SK-N-SH (cell line): ENCODE measurements around the gene MEI1. TPM values are rescaled to one million over a fixed set of nuclear protein-coding genes. Genes with fewer than 3 reads are reported as not detected.

Source experiments
- CTCF ChIA-PET: fragments of 300-600, 350-600 bp; formaldehyde crosslinking; extraction: SDS; loops from one replicate; lab custom pipeline; 2021; lab: Yijun Ruan, JAX
- POLR2A ChIA-PET: fragments of 350-600 bp; sonication (Branson Sonifier 250); formaldehyde crosslinking; extraction: SDS; loops from one replicate; lab custom pipeline; 2020; ENCODE audit warnings: antibody characterized with exemption, inconsistent platforms; lab: Yijun Ruan, JAX
- DNase-seq: peaks from one replicate; pipeline ENCODE4 v3.0.0; 2012
- H2AFZ ChIP-seq: fragments of 200-600 bp; sonication (generic); 2 replicates; pipeline ENCODE4 v1.8.1; 2016; ENCODE audit warnings: antibody characterized with exemption, mild to moderate bottlenecking, low read depth
- H3F3A ChIP-seq: fragments of 200-600 bp; sonication (generic); replicated peaks from 2 replicates; pipeline ENCODE3; 2016; ENCODE audit warnings: antibody characterized with exemption, mild to moderate bottlenecking; ENCODE audit not compliant: insufficient read depth
- H3K27ac ChIP-seq, 2 experiments: fragments of 200-500 bp in 1 of 2; fragments of 200-600 bp in 1 of 2; sonication (Bioruptor generic) in 1 of 2; sonication (generic), shearing (Covaris generic) in 1 of 2; 2 replicates each; pipeline versions ENCODE4 v1.5.1 to v1.6.1; 2014 to 2016; ENCODE audit warnings: low read depth in 2 of 2, inconsistent platforms in 1 of 2, low read length in 1 of 2, mild to moderate bottlenecking in 1 of 2, mixed read lengths in 1 of 2
- H3K27me3 ChIP-seq: fragments of 200-600 bp; sonication (generic), shearing (Covaris generic); 2 replicates; pipeline ENCODE4 v1.6.1; 2016; ENCODE audit warnings: mixed run types; ENCODE audit not compliant: insufficient read depth
- H3K36me3 ChIP-seq, 2 experiments: fragments of 200-500 bp in 1 of 2; fragments of 200-600 bp in 1 of 2; sonication (Bioruptor generic) in 1 of 2; sonication (generic) in 1 of 2; replicated peaks in 1 of 2; 2 replicates each; pipeline versions ENCODE3 to v1.5.1; 2014 to 2016; ENCODE audit warnings: low read length in 1 of 2, mild to moderate bottlenecking in 1 of 2; ENCODE audit not compliant: insufficient read depth in 2 of 2, control insufficient read depth in 1 of 2
- H3K4me1 ChIP-seq, 2 experiments: fragments of 200-500 bp in 1 of 2; fragments of 200-600 bp in 1 of 2; sonication (Bioruptor generic) in 1 of 2; sonication (generic), shearing (Covaris generic) in 1 of 2; 2 replicates each; pipeline versions ENCODE4 v1.5.1 to v1.6.1; 2014 to 2016; ENCODE audit warnings: low read depth in 1 of 2, low read length in 1 of 2, mixed run types in 1 of 2; ENCODE audit not compliant: insufficient read depth in 2 of 2, control insufficient read depth in 1 of 2
- H3K4me2 ChIP-seq: fragments of 200-600 bp; sonication (generic), shearing (Covaris generic); 2 replicates; pipeline ENCODE4 v1.6.1; 2017; ENCODE audit warnings: mixed run types
- H3K4me3 ChIP-seq, 2 experiments: fragments of 200-500 bp in 1 of 2; fragments of 200-600 bp in 1 of 2; sonication (Bioruptor generic) in 1 of 2; sonication (generic), shearing (Covaris generic) in 1 of 2; 2 replicates each; pipeline versions ENCODE4 v1.5.1 to v1.8.1; 2014 to 2016; ENCODE audit warnings: low read depth in 2 of 2, inconsistent platforms in 1 of 2, low read length in 1 of 2, mild to moderate bottlenecking in 1 of 2, mixed read lengths in 1 of 2, moderate library complexity in 1 of 2
- H3K79me2 ChIP-seq: fragments of 200-600 bp; sonication (generic); 2 replicates; pipeline ENCODE4 v1.8.1; 2017; ENCODE audit warnings: mild to moderate bottlenecking; ENCODE audit not compliant: insufficient read depth
- H3K9ac ChIP-seq: fragments of 200-600 bp; sonication (generic); 2 replicates; pipeline ENCODE4 v1.6.1; 2017; ENCODE audit warnings: mixed run types
- H3K9me2 ChIP-seq: fragments of 200-600 bp; sonication (generic); 2 replicates; pipeline ENCODE4 v1.6.1; 2017; ENCODE audit warnings: mixed run types
- H3K9me3 ChIP-seq: fragments of 200-600 bp; sonication (generic); 2 replicates; pipeline ENCODE4 v1.6.1; 2017; ENCODE audit warnings: mixed run types, mild to moderate bottlenecking, moderate library complexity
- H4K20me1 ChIP-seq: fragments of 200-600 bp; sonication (generic); 2 replicates; pipeline ENCODE4 v1.6.1; 2017; ENCODE audit warnings: mild to moderate bottlenecking, mixed run types; ENCODE audit not compliant: insufficient read depth
- CHD2 ChIP-seq: fragments of 150-350 bp; IDR thresholded peaks from 2 replicates; pipeline ENCODE4 v1.6.1; 2018; ENCODE audit warnings: low read length; ENCODE audit not compliant: partially characterized antibody
- CTCF ChIP-seq: fragments of 200-600 bp; sonication (generic); IDR thresholded peaks from 2 replicates; pipeline ENCODE4 v1.6.1; 2017; ENCODE audit warnings: antibody characterized with exemption, mild to moderate bottlenecking, moderate library complexity
- EP300 ChIP-seq, 2 experiments: IDR thresholded peaks; 2 replicates each; pipeline versions ENCODE4 v1.4.0 to v1.6.1; 2012; ENCODE audit warnings: borderline replicate concordance in 1 of 2, low read depth in 1 of 2, low read length in 1 of 2
- FOSL2 ChIP-seq: IDR thresholded peaks from 2 replicates; pipeline ENCODE4 v1.4.0; 2012; ENCODE audit warnings: low read depth, mild to moderate bottlenecking, moderate library complexity, borderline replicate concordance
- GABPA ChIP-seq: IDR thresholded peaks from 2 replicates; pipeline ENCODE4 v1.4.0; 2012; ENCODE audit warnings: low read depth, mild to moderate bottlenecking
- JUND ChIP-seq: IDR thresholded peaks from 2 replicates; pipeline ENCODE4 v1.4.0; 2012
- MAX ChIP-seq: IDR thresholded peaks from 2 replicates; pipeline ENCODE4 v1.4.0; 2012; ENCODE audit warnings: low read depth
- NFIC ChIP-seq: IDR thresholded peaks from 2 replicates; pipeline ENCODE4 v1.4.0; 2012; ENCODE audit warnings: borderline replicate concordance
- NRF1 ChIP-seq: IDR thresholded peaks from 2 replicates; pipeline ENCODE4 v1.6.1; 2012; ENCODE audit warnings: low read depth, mild to moderate bottlenecking, low read length
- POLR2AphosphoS5 ChIP-seq: IDR thresholded peaks from 2 replicates; pipeline ENCODE4 v1.6.1; 2012; ENCODE audit warnings: low read depth, low read length
- RAD21 ChIP-seq: IDR thresholded peaks from 2 replicates; pipeline ENCODE4 v1.6.1; 2012; ENCODE audit warnings: mild to moderate bottlenecking, low read length
- RCOR1 ChIP-seq: fragments of 150-350 bp; IDR thresholded peaks from 2 replicates; pipeline ENCODE4 v1.6.1; 2017; ENCODE audit warnings: antibody characterized with exemption, low read length
- RXRA ChIP-seq: IDR thresholded peaks from 2 replicates; pipeline ENCODE4 v1.4.0; 2012; ENCODE audit warnings: low read depth, mild to moderate bottlenecking, borderline replicate concordance
- TAF1 ChIP-seq: IDR thresholded peaks from 2 replicates; pipeline ENCODE4 v1.6.1; 2012; ENCODE audit warnings: low read depth, mild to moderate bottlenecking, low read length, moderate library complexity, borderline replicate concordance
- TCF12 ChIP-seq: IDR thresholded peaks from 2 replicates; pipeline ENCODE4 v1.4.0; 2012
- TEAD4 ChIP-seq: IDR thresholded peaks from 2 replicates; pipeline ENCODE4 v1.4.0; 2012; ENCODE audit warnings: mild to moderate bottlenecking, borderline replicate concordance; ENCODE audit not compliant: insufficient read depth
- YY1 ChIP-seq: IDR thresholded peaks from 2 replicates; pipeline ENCODE4 v1.4.0; 2012; ENCODE audit warnings: low read depth, mild to moderate bottlenecking
- WGBS: methylation state at CpG from one replicate; pipeline ENCODE4 v1.1.6; 2017; ENCODE audit warnings: low lambda C conversion rate; 5-methylcytosine and 5-hydroxymethylcytosine counted together
- polyA plus RNA-seq, 3 experiments: library from polyadenylated mRNA; depleted of rRNA; stranded (reverse); fragments of >200 nt; gene quantifications; 2 replicates each; pipeline ENCODE4 v1.2.3, GENCODE V29; 2012
- TF ChIP-seq, protein P1 (sequence below): IDR thresholded peaks from 2 replicates; pipeline ENCODE4 v1.4.0; 2012; ENCODE audit warnings: low read depth, borderline replicate concordance
- TF ChIP-seq, protein P2 (sequence below): fragments of 150-350 bp; IDR thresholded peaks from 2 replicates; pipeline ENCODE4 v1.6.1; 2016; ENCODE audit warnings: mild to moderate bottlenecking, low read depth, low read length
- TF ChIP-seq, protein P3 (sequence below): IDR thresholded peaks from 2 replicates; pipeline ENCODE4 v1.6.1; 2012; ENCODE audit warnings: mild to moderate bottlenecking, low read depth, low read length, moderate library complexity

The MEI1 gene
- polyA plus RNA-seq, 1 of the 3 experiments (the other 2 are of a cell fraction), result not detected

DNA sequence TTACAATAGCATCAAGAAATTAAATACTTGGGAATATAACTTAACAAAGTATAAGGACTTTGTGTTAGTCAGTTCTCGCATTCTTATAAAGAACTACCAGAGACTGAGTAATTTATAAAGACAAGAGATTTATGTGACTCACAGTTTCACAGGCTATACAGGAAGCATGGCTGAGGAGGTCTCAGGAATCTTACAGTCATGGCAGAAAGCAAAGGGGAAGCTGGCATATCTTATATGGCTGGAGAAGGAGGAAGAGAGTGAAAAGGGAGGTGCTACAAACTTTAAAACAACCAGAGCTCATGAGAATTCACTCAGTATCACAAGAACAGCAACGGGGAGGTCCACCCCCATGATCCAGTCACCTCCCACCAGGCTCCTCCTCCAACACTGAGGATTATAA is 69.1 kb downstream of the MEI1 start:
- no peaks in the 10 kb centered on the region for H3K4me1 ChIP-seq
- H3K4me2 ChIP-seq, result no peak overlapping the region
- no peak overlapping the region for H3K27ac ChIP-seq
- H3K9ac ChIP-seq, result no peak overlapping the region
- no peak overlapping the region for H2AFZ ChIP-seq
- WGBS, result 86% methylated on average over 1 of the region's 2 CpGs
- ChIA-PET POLR2A (no interaction called here), CTCF (no interaction called here)
- H3K79me2 ChIP-seq, result no peaks in the 10 kb centered on the region
- H3K27me3 ChIP-seq, result no peaks in the 10 kb centered on the region
- no peaks in the 10 kb centered on the region for H3K9me2 ChIP-seq
- H3K9me3 ChIP-seq, result no peaks in the 10 kb centered on the region
- H3K4me3 ChIP-seq, result no peak overlapping the region
- H3K36me3 ChIP-seq, result no peaks in the 10 kb centered on the region
- DNase-seq, result no peak
- H3F3A ChIP-seq, result no peaks in the 10 kb centered on the region
- TF ChIP-seq, protein P1, sequence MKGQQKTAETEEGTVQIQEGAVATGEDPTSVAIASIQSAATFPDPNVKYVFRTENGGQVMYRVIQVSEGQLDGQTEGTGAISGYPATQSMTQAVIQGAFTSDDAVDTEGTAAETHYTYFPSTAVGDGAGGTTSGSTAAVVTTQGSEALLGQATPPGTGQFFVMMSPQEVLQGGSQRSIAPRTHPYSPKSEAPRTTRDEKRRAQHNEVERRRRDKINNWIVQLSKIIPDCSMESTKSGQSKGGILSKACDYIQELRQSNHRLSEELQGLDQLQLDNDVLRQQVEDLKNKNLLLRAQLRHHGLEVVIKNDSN, result no peak
- TF ChIP-seq JUND (no peak), POLR2AphosphoS5 (no peak), RXRA (no peak)
- TF ChIP-seq, all 33 proteins: peak for 0
- no peaks in the 10 kb centered on the region for H4K20me1 ChIP-seq

DNA sequence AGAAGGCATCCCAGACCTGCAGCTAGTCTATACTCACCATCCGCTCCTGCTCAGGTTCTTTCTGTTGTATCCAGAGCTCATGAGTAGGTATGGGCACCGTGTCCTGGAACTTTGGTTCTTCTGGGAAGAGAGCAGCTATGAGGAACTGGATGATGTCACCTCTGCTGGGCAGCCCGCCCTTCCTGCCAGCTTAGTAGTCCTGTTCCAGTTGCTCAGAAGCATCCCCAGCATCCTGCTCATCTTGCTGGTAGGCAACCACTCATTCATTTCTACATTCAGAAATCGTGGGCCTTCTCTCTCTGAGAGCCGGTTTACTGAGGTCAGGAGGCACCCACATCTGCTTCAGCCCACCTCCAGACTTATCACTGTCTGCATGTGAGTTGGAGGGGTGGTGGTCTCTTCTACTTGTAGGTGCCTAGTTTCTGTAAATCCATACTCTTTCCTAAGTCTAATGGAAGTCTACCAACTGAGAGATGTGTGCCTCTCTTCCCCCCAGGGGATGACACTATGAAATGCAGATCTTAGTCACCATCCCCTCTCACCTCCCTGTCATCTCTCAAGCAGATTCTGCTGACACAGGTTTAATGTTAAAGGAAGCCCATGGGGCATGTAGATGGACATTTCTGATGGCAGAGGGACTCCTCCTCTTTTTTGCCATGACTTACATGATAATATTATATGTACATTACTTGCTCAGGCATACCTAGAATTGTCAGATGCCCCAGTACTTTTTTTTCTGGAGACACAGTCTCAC is 71.6 kb downstream of the MEI1 start:
- CTCF ChIA-PET, result no interaction called here
- no peak overlapping the region for H2AFZ ChIP-seq
- TF ChIP-seq FOSL2, result no peak
- TF ChIP-seq NFIC, result no peak
- TF ChIP-seq, protein P2, sequence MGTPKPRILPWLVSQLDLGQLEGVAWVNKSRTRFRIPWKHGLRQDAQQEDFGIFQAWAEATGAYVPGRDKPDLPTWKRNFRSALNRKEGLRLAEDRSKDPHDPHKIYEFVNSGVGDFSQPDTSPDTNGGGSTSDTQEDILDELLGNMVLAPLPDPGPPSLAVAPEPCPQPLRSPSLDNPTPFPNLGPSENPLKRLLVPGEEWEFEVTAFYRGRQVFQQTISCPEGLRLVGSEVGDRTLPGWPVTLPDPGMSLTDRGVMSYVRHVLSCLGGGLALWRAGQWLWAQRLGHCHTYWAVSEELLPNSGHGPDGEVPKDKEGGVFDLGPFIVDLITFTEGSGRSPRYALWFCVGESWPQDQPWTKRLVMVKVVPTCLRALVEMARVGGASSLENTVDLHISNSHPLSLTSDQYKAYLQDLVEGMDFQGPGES, result no peak
- TF ChIP-seq YY1, result no peak
- TF ChIP-seq NRF1, result no peak
- no peak for TF ChIP-seq TAF1
- no peak for TF ChIP-seq MAX
- no peak for TF ChIP-seq CHD2
- TF ChIP-seq EP300 (IDR thresholded peaks at IDR 0.05; ENCODE audit: borderline replicate concordance in 1 of 2, low read depth in 1 of 2, low read length in 1 of 2), result no peak
- no peak for TF ChIP-seq TCF12
- no peak for TF ChIP-seq GABPA
- TF ChIP-seq, protein P3, sequence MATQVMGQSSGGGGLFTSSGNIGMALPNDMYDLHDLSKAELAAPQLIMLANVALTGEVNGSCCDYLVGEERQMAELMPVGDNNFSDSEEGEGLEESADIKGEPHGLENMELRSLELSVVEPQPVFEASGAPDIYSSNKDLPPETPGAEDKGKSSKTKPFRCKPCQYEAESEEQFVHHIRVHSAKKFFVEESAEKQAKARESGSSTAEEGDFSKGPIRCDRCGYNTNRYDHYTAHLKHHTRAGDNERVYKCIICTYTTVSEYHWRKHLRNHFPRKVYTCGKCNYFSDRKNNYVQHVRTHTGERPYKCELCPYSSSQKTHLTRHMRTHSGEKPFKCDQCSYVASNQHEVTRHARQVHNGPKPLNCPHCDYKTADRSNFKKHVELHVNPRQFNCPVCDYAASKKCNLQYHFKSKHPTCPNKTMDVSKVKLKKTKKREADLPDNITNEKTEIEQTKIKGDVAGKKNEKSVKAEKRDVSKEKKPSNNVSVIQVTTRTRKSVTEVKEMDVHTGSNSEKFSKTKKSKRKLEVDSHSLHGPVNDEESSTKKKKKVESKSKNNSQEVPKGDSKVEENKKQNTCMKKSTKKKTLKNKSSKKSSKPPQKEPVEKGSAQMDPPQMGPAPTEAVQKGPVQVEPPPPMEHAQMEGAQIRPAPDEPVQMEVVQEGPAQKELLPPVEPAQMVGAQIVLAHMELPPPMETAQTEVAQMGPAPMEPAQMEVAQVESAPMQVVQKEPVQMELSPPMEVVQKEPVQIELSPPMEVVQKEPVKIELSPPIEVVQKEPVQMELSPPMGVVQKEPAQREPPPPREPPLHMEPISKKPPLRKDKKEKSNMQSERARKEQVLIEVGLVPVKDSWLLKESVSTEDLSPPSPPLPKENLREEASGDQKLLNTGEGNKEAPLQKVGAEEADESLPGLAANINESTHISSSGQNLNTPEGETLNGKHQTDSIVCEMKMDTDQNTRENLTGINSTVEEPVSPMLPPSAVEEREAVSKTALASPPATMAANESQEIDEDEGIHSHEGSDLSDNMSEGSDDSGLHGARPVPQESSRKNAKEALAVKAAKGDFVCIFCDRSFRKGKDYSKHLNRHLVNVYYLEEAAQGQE, result no peak
- no peak for TF ChIP-seq CTCF
- TF ChIP-seq, protein P1, result no peak
- no peak for TF ChIP-seq TEAD4
- TF ChIP-seq RAD21, result no peak
- TF ChIP-seq RCOR1, result no peak

More for the DNA sequence above, 71.6 kb downstream of the MEI1 start:
- no peaks in the 10 kb centered on the region for H3K36me3 ChIP-seq
- 90% methylated on average over 2 of the region's 5 CpGs for WGBS
- no peaks in the 10 kb centered on the region for H3K4me1 ChIP-seq
- H3K27ac ChIP-seq, result no peak overlapping the region
- H3K79me2 ChIP-seq, result no peaks in the 10 kb centered on the region
- H3K9ac ChIP-seq, result no peak overlapping the region
- no peak overlapping the region for H3K4me3 ChIP-seq
- H4K20me1 ChIP-seq, result no peaks in the 10 kb centered on the region
- POLR2A ChIA-PET, result no interaction called here
- H3F3A ChIP-seq, result no peaks in the 10 kb centered on the region
- H3K9me2 ChIP-seq, result no peaks in the 10 kb centered on the region
- no peaks in the 10 kb centered on the region for H3K27me3 ChIP-seq
- no peak overlapping the region for H3K4me2 ChIP-seq
- DNase-seq, result no peak
- H3K9me3 ChIP-seq, result no peaks in the 10 kb centered on the region
